Measurements from ENCODE around the gene QSOX2. TPM values are rescaled to one million over a fixed set of nuclear protein-coding genes. Genes with fewer than 3 reads are reported as not detected.

QSOX2 gene
- total and polyA plus RNA-seq, 8 donors, result 1.5 to 33.5 (median 5.4) TPM

DNA sequence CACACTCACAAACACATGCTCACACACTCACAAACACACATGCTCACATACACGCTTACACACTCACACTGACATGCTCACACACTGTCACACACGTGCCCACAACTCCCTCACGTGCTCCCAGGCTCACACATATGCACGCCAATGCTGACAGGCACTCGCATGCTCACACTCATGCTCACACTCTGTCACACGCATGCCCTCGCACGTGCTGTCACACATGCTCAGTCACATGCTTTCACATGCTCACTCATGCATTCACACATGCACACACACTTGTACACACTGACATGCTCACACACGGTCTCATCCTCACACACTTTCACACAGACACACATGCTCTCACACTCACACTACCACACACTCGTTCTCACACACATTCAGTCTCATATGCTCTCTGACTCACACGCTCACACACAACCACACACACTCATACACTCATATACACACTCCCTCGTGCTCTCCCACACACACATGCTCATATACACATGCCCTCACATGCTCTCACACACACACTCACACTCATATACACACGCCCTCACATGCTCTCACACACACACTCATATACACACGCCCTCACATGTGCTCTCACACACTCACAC is 48.0 kb upstream of the QSOX2 start:
- WGBS, 5 donors, result 84 to 89% (median 85%) methylated on average over 14 of the region's 14 CpGs
- Histone ChIP-seq H3K27ac (no peak overlapping the region), H3K27me3 (peaks cover 0 to 62% (median 0%) of the 10 kb centered on the region in 3 donors), H3K9me3 (no peaks in the 10 kb centered on the region), H3K36me3 (no peaks in the 10 kb centered on the region), H3K4me3 (no peak overlapping the region), H3K4me1 (peaks cover 0 to 33% (median 22%) of the 10 kb centered on the region in 4 donors)
- intact Hi-C loops (cut with DNase I; ENCODE audit: low total_unique reads), result no loop called here
- TF ChIP-seq, protein P1, sequence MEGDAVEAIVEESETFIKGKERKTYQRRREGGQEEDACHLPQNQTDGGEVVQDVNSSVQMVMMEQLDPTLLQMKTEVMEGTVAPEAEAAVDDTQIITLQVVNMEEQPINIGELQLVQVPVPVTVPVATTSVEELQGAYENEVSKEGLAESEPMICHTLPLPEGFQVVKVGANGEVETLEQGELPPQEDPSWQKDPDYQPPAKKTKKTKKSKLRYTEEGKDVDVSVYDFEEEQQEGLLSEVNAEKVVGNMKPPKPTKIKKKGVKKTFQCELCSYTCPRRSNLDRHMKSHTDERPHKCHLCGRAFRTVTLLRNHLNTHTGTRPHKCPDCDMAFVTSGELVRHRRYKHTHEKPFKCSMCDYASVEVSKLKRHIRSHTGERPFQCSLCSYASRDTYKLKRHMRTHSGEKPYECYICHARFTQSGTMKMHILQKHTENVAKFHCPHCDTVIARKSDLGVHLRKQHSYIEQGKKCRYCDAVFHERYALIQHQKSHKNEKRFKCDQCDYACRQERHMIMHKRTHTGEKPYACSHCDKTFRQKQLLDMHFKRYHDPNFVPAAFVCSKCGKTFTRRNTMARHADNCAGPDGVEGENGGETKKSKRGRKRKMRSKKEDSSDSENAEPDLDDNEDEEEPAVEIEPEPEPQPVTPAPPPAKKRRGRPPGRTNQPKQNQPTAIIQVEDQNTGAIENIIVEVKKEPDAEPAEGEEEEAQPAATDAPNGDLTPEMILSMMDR (IDR thresholded peaks at IDR 0.05), result no peak
- TF ChIP-seq POLR2A (IDR thresholded peaks at IDR 0.05), result no peak
- no peak for TF ChIP-seq POLR2AphosphoS5 (IDR thresholded peaks at IDR 0.05)
- no peak for TF ChIP-seq EP300 (IDR thresholded peaks at IDR 0.05)
- DNase-seq, result no peak

DNA sequence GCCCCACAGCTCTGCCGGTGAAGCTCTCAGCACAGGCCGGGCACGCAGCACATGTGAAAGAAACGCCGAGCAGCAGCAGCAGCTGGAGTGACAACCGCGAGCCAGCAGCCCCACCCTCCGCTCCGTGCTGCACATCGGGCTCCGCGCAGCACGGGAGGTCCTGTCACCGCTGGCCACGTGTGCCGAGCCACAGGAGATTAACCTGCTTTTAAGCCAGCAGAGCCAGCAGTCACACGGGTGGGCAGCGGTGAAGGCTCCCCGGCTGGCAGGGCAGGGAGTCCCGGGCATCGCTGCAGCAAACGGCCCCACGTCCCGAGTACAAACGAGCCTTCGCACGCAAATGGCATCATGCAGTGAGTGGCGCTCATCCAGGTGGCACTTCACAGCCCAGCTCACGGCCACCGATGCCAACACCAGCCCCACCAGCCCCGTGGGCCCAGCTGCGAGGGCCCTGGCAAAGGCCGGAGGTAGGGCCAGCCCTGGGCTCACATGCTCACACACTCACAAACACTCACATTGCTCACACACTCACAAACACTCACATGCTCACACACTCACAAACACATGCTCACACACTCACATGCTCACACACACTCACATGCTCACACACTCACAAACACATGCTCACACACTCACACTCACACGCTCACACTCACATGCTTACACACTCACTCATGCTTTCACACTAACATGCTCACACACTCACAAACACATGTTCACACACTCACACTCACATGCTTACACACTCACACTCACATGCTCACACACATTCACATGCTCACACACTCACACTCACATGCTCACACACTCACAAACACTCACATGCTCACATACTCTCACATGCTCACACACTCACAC is 47.2 kb upstream of the QSOX2 start:
- Histone ChIP-seq H3K27me3 (peaks cover 0 to 62% (median 6%) of the 10 kb centered on the region in 3 donors), H3K4me3 (no peak overlapping the region), H3K4me1 (peaks cover 0 to 31% (median 21%) of the 10 kb centered on the region in 4 donors), H3K9me3 (no peaks in the 10 kb centered on the region), H3K36me3 (no peaks in the 10 kb centered on the region), H3K27ac (no peak overlapping the region)
- DNase-seq, result peak; percentile 43 to 61
- WGBS, 5 donors, result 46 to 65% (median 51%) methylated on average over 19 to 34 of the region's 34 CpGs
- TF ChIP-seq POLR2AphosphoS5 (IDR thresholded peaks at IDR 0.05) (no peak), POLR2A (IDR thresholded peaks at IDR 0.05) (no peak), EP300 (IDR thresholded peaks at IDR 0.05) (no peak)
- TF ChIP-seq, protein P1 (IDR thresholded peaks at IDR 0.05), result no peak
- intact Hi-C loops (cut with DNase I; ENCODE audit: low total_unique reads), result no loop called here

DNA sequence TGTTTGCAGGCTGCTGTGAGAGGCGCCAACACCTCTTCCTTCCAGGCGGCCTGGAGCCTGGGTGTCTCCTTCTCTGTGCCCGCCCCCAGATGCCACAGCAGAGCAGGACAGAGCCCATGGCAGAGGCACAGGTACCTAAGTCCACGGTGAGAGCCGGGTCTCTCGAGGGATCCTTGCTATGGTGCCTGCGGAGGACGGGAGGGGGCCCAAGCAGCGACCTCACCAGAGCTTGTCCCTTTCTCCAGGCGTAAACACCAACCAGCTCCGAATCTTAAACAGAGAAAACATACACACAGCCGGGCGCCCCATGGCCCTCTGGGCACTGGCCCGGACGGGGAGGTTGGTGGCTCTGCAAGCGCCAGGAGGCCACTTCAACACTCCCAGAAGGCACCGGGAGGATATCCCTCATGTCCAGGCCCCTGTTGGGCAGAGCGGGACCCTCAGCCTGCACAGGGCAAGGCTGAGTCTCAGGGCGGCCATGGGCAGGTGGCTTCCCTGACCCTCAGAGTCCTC is 46.5 kb upstream of the QSOX2 start:
- 58 to 85% (median 82%) methylated on average over 16 to 19 of the region's 19 CpGs for WGBS, 5 donors
- H3K27ac ChIP-seq, result no peak overlapping the region
- H3K36me3 ChIP-seq, result no peaks in the 10 kb centered on the region
- peaks cover 0 to 23% (median 18%) of the 10 kb centered on the region in 4 donors for H3K4me1 ChIP-seq
- peaks cover 0 to 67% (median 7%) of the 10 kb centered on the region in 3 donors for H3K27me3 ChIP-seq
- H3K4me3 ChIP-seq, result no peak overlapping the region
- H3K9me3 ChIP-seq, result no peaks in the 10 kb centered on the region
- DNase-seq, result no peak
- intact Hi-C loops (cut with DNase I; ENCODE audit: low total_unique reads), result no loop called here
- TF ChIP-seq POLR2A (IDR thresholded peaks at IDR 0.05), result no peak
- no peak for TF ChIP-seq POLR2AphosphoS5 (IDR thresholded peaks at IDR 0.05)
- no peak for TF ChIP-seq EP300 (IDR thresholded peaks at IDR 0.05)
- TF ChIP-seq, protein P1 (IDR thresholded peaks at IDR 0.05), result no peak

DNA sequence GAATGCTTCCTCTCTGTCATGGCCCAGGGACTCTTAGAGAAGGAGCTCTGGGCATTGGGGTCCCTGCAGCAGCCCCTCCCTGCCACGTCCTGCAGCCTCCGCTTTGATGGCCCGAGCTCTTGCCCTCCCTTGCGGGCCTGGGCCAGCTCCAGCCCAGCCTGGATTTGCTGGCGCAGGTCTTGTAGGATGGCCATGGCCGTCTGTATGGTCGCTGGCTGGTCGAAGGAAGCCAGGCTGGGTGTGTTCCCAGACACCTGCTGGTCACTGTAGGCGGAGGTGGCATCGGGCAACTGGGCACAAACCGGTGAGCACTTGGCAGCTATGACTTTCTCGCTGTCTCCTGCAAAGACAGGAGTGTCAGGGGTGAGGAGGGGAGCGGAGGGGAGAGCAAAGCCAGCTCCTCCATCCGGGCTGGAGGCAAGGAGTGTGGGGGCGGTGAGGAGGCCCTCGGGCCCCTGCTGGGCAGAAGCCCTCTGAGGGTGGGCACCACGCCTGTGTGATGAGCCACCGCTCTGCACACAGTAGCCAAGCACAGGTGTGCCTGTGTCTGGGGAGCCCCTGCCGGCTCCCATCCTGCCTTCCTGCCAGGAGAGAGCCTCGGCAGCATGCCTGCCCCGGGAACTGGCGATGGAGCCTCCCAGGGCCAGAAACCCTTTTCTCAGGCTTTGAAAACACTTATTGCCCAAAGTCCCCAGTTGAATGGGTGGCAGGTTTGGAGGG is 45.9 kb upstream of the QSOX2 start:
- Histone ChIP-seq H3K36me3 (no peaks in the 10 kb centered on the region), H3K27me3 (peaks cover 0 to 67% (median 7%) of the 10 kb centered on the region in 3 donors), H3K4me3 (no peak overlapping the region), H3K27ac (no peak overlapping the region), H3K9me3 (no peaks in the 10 kb centered on the region), H3K4me1 (peaks cover 0 to 17% (median 13%) of the 10 kb centered on the region in 4 donors)
- TF ChIP-seq, protein P1 (IDR thresholded peaks at IDR 0.05), result no peak
- TF ChIP-seq POLR2A (IDR thresholded peaks at IDR 0.05) (no peak), POLR2AphosphoS5 (IDR thresholded peaks at IDR 0.05) (no peak), EP300 (IDR thresholded peaks at IDR 0.05) (no peak)
- WGBS, 5 donors, result 77 to 91% (median 88%) methylated on average over 17 to 22 of the region's 22 CpGs
- DNase-seq, result no peak
- intact Hi-C loops (cut with DNase I; ENCODE audit: low total_unique reads), result no loop called here

All from stomach (tissue), 9 donors.